ENCODE data around the gene ZFAND6. TPM values are rescaled to one million over a fixed set of nuclear protein-coding genes. Genes with fewer than 3 reads are reported as not detected.

Gene ZFAND6
- total and polyA plus RNA-seq, 4 donors = 61.2 to 94.0 (median 75.5) TPM

GRCh38 chr15:80127911-80128310 is 68.4 kb downstream of the ZFAND6 start:
- H3K27me3 ChIP-seq (ENCODE audit: control insufficient read depth in 1 of 2, insufficient read depth in 2 of 2, low read length in 1 of 2) = no peaks in the 10 kb centered on the region
- ATAC-seq (ENCODE audit: low FRiP score) (no peak), DNase-seq (no peak)
- no peak overlapping the region for H3K4me3 ChIP-seq (ENCODE audit: low read length in 2 of 2)
- H3K9me3 ChIP-seq (ENCODE audit: control insufficient read depth, low read length) = no peaks in the 10 kb centered on the region
- no peak overlapping the region for H3K27ac ChIP-seq (ENCODE audit: low read depth in 1 of 2, low read length in 2 of 2)
- intact Hi-C loops (cut with DNase I) = no loop called here
- peaks cover 4 to 5% of the 10 kb centered on the region in 2 donors for H3K36me3 ChIP-seq (ENCODE audit: control insufficient read depth in 1 of 2, insufficient read depth in 2 of 2, low read length in 1 of 2)
- H3K4me1 ChIP-seq (ENCODE audit: control insufficient read depth in 1 of 2, insufficient read depth in 2 of 2, low read length in 2 of 2) = no peaks in the 10 kb centered on the region
- WGBS, 2 donors = 67 to 77% methylated on average over 2 of the region's 2 CpGs

- H3K9me3 ChIP-seq (ENCODE audit: control insufficient read depth, low read length) = no peaks in the 10 kb centered on the region
- WGBS, 2 donors = 93 to 95% methylated on average over 3 of the region's 3 CpGs
- ATAC-seq (ENCODE audit: low FRiP score) (no peak), DNase-seq (no peak)
- no peaks in the 10 kb centered on the region for H3K4me1 ChIP-seq (ENCODE audit: control insufficient read depth in 1 of 2, insufficient read depth in 2 of 2, low read length in 2 of 2)
- no peak overlapping the region for H3K4me3 ChIP-seq (ENCODE audit: low read length in 2 of 2)
- peaks cover 0 to 2% of the 10 kb centered on the region in 2 donors for H3K36me3 ChIP-seq (ENCODE audit: control insufficient read depth in 1 of 2, insufficient read depth in 2 of 2, low read length in 1 of 2)
- H3K27ac ChIP-seq (ENCODE audit: low read depth in 1 of 2, low read length in 2 of 2) = no peak overlapping the region
- intact Hi-C loops (cut with DNase I) = no loop called here
- no peaks in the 10 kb centered on the region for H3K27me3 ChIP-seq (ENCODE audit: control insufficient read depth in 1 of 2, insufficient read depth in 2 of 2, low read length in 1 of 2)
These were observed 72.9 kb downstream of the ZFAND6 start for GRCh38 chr15:80132382-80132781.

- no peaks in the 10 kb centered on the region for H3K27me3 ChIP-seq (ENCODE audit: control insufficient read depth in 1 of 2, insufficient read depth in 2 of 2, low read length in 1 of 2)
- no peak overlapping the region for H3K4me3 ChIP-seq (ENCODE audit: low read length in 2 of 2)
- no peak for DNase-seq
- H3K9me3 ChIP-seq (ENCODE audit: control insufficient read depth, low read length) = no peaks in the 10 kb centered on the region
- H3K27ac ChIP-seq (ENCODE audit: low read depth in 1 of 2, low read length in 2 of 2) = no peak overlapping the region
- no peak for ATAC-seq (ENCODE audit: low FRiP score)
- peaks cover 0 to 2% of the 10 kb centered on the region in 2 donors for H3K36me3 ChIP-seq (ENCODE audit: control insufficient read depth in 1 of 2, insufficient read depth in 2 of 2, low read length in 1 of 2)
- intact Hi-C loops (cut with DNase I) = no loop called here
- no peaks in the 10 kb centered on the region for H3K4me1 ChIP-seq (ENCODE audit: control insufficient read depth in 1 of 2, insufficient read depth in 2 of 2, low read length in 2 of 2)
- 84 to 87% methylated on average over 3 of the region's 3 CpGs for WGBS, 2 donors
These were observed 77.4 kb downstream of the ZFAND6 start for GRCh38 chr15:80136854-80137253.

GRCh38 chr15:80138961-80139360 is 79.5 kb downstream of the ZFAND6 start:
- H3K27me3 ChIP-seq (ENCODE audit: control insufficient read depth in 1 of 2, insufficient read depth in 2 of 2, low read length in 1 of 2) = no peaks in the 10 kb centered on the region
- no peak overlapping the region for H3K4me3 ChIP-seq (ENCODE audit: low read length in 2 of 2)
- DNase-seq (no peak), ATAC-seq (ENCODE audit: low FRiP score) (no peak)
- no peaks in the 10 kb centered on the region for H3K4me1 ChIP-seq (ENCODE audit: control insufficient read depth in 1 of 2, insufficient read depth in 2 of 2, low read length in 2 of 2)
- intact Hi-C loops (cut with DNase I) = no loop called here
- WGBS, 2 donors = 92 to 94% methylated on average over 3 of the region's 3 CpGs
- H3K9me3 ChIP-seq (ENCODE audit: control insufficient read depth, low read length) = no peaks in the 10 kb centered on the region
- H3K27ac ChIP-seq (ENCODE audit: low read depth in 1 of 2, low read length in 2 of 2) = no peak overlapping the region
- peaks cover 0 to 2% of the 10 kb centered on the region in 2 donors for H3K36me3 ChIP-seq (ENCODE audit: control insufficient read depth in 1 of 2, insufficient read depth in 2 of 2, low read length in 1 of 2)

GRCh38 chr15:80140909-80141308 is 81.4 kb downstream of the ZFAND6 start:
- Histone ChIP-seq H3K4me1 (ENCODE audit: control insufficient read depth in 1 of 2, insufficient read depth in 2 of 2, low read length in 2 of 2) (no peaks in the 10 kb centered on the region), H3K4me3 (ENCODE audit: low read length in 2 of 2) (no peak overlapping the region), H3K9me3 (ENCODE audit: control insufficient read depth, low read length) (no peaks in the 10 kb centered on the region), H3K27ac (ENCODE audit: low read depth in 1 of 2, low read length in 2 of 2) (no peak overlapping the region), H3K36me3 (ENCODE audit: control insufficient read depth in 1 of 2, insufficient read depth in 2 of 2, low read length in 1 of 2) (no peaks in the 10 kb centered on the region), H3K27me3 (ENCODE audit: control insufficient read depth in 1 of 2, insufficient read depth in 2 of 2, low read length in 1 of 2) (no peaks in the 10 kb centered on the region)
- no peak for ATAC-seq (ENCODE audit: low FRiP score)
- DNase-seq = no peak
- intact Hi-C loops (cut with DNase I) = no loop called here
- 87 to 91% methylated on average over 4 of the region's 4 CpGs for WGBS, 2 donors

- Histone ChIP-seq H3K27me3 (ENCODE audit: control insufficient read depth in 1 of 2, insufficient read depth in 2 of 2, low read length in 1 of 2) (no peaks in the 10 kb centered on the region), H3K4me1 (ENCODE audit: control insufficient read depth in 1 of 2, insufficient read depth in 2 of 2, low read length in 2 of 2) (no peaks in the 10 kb centered on the region), H3K27ac (ENCODE audit: low read depth in 1 of 2, low read length in 2 of 2) (no peak overlapping the region), H3K9me3 (ENCODE audit: control insufficient read depth, low read length) (no peaks in the 10 kb centered on the region), H3K4me3 (ENCODE audit: low read length in 2 of 2) (no peak overlapping the region), H3K36me3 (ENCODE audit: control insufficient read depth in 1 of 2, insufficient read depth in 2 of 2, low read length in 1 of 2) (no peaks in the 10 kb centered on the region)
- intact Hi-C loops (cut with DNase I) = no loop called here
- ATAC-seq (ENCODE audit: low FRiP score) (no peak), DNase-seq (no peak)
- 87 to 88% methylated on average over 5 of the region's 5 CpGs for WGBS, 2 donors
These were observed 82.6 kb downstream of the ZFAND6 start for GRCh38 chr15:80141916-80142598.

GRCh38 chr15:80142646-80143045 is 83.2 kb downstream of the ZFAND6 start:
- DNase-seq = no peak
- Histone ChIP-seq H3K27me3 (ENCODE audit: control insufficient read depth in 1 of 2, insufficient read depth in 2 of 2, low read length in 1 of 2) (no peaks in the 10 kb centered on the region), H3K4me1 (ENCODE audit: control insufficient read depth in 1 of 2, insufficient read depth in 2 of 2, low read length in 2 of 2) (no peaks in the 10 kb centered on the region), H3K4me3 (ENCODE audit: low read length in 2 of 2) (no peak overlapping the region), H3K9me3 (ENCODE audit: control insufficient read depth, low read length) (no peaks in the 10 kb centered on the region), H3K27ac (ENCODE audit: low read depth in 1 of 2, low read length in 2 of 2) (no peak overlapping the region), H3K36me3 (ENCODE audit: control insufficient read depth in 1 of 2, insufficient read depth in 2 of 2, low read length in 1 of 2) (no peaks in the 10 kb centered on the region)
- intact Hi-C loops (cut with DNase I) = no loop called here
- ATAC-seq (ENCODE audit: low FRiP score) = no peak
- WGBS, 2 donors = 90 to 92% methylated on average over 5 of the region's 5 CpGs

- Histone ChIP-seq H3K27ac (ENCODE audit: low read depth in 1 of 2, low read length in 2 of 2) (no peak overlapping the region), H3K36me3 (ENCODE audit: control insufficient read depth in 1 of 2, insufficient read depth in 2 of 2, low read length in 1 of 2) (no peaks in the 10 kb centered on the region), H3K4me3 (ENCODE audit: low read length in 2 of 2) (no peak overlapping the region), H3K4me1 (ENCODE audit: control insufficient read depth in 1 of 2, insufficient read depth in 2 of 2, low read length in 2 of 2) (peaks cover 0 to 3% of the 10 kb centered on the region in 2 donors), H3K9me3 (ENCODE audit: control insufficient read depth, low read length) (no peaks in the 10 kb centered on the region), H3K27me3 (ENCODE audit: control insufficient read depth in 1 of 2, insufficient read depth in 2 of 2, low read length in 1 of 2) (no peaks in the 10 kb centered on the region)
- DNase-seq (peak in 1 of 2 donors; percentile 43), ATAC-seq (ENCODE audit: low FRiP score) (no peak)
- WGBS, 2 donors = 61 to 65% methylated on average over 6 of the region's 6 CpGs
- intact Hi-C loops (cut with DNase I) = loop anchor here (5.0 to 10.0 kb wide), 3 partner anchors 89 to 226 kb away; partner anchors contain the start of gene ZFAND6 (in 1 of the 2)
These were observed 91.7 kb downstream of the ZFAND6 start for GRCh38 chr15:80151148-80151547.

GRCh38 chr15:80151576-80151975 is 92.1 kb downstream of the ZFAND6 start:
- H3K4me1 ChIP-seq (ENCODE audit: control insufficient read depth in 1 of 2, insufficient read depth in 2 of 2, low read length in 2 of 2) = peaks cover 0 to 3% of the 10 kb centered on the region in 2 donors
- 50 to 56% methylated on average over 3 of the region's 3 CpGs for WGBS, 2 donors
- H3K27ac ChIP-seq (ENCODE audit: low read depth in 1 of 2, low read length in 2 of 2) = no peak overlapping the region
- intact Hi-C loops (cut with DNase I) = loop anchor here (5.0 to 10.0 kb wide), 3 partner anchors 89 to 227 kb away; partner anchors contain the start of gene ZFAND6 (in 1 of the 2)
- ATAC-seq (ENCODE audit: low FRiP score) (no peak), DNase-seq (no peak)
- no peak overlapping the region for H3K4me3 ChIP-seq (ENCODE audit: low read length in 2 of 2)
- no peaks in the 10 kb centered on the region for H3K9me3 ChIP-seq (ENCODE audit: control insufficient read depth, low read length)
- no peaks in the 10 kb centered on the region for H3K36me3 ChIP-seq (ENCODE audit: control insufficient read depth in 1 of 2, insufficient read depth in 2 of 2, low read length in 1 of 2)
- no peaks in the 10 kb centered on the region for H3K27me3 ChIP-seq (ENCODE audit: control insufficient read depth in 1 of 2, insufficient read depth in 2 of 2, low read length in 1 of 2)

Measured in aorta (tissue), 5 donors.